Measurements from ENCODE around the gene SLC48A1. TPM values are rescaled to one million over a fixed set of nuclear protein-coding genes. Genes with fewer than 3 reads are reported as not detected.
"Not testable (repeated sequence)": the region's sequence is repeated elsewhere in the genome, so short reads cannot be mapped to it uniquely, and the experiment has no call there.

SLC48A1 gene
- total RNA-seq, 2 donors from 2014 or later, result 39.0 to 52.5 TPM

- Histone ChIP-seq H3K27ac (peak overlapping the region; percentile 83 to 93), H3K4me3 (peak overlapping the region; percentile 13 to 31), H3K27me3 (replicated peaks; ENCODE audit: insufficient read depth) (no peaks in the 10 kb centered on the region), H3K4me1 (replicated peaks) (peaks cover 29% of the 10 kb centered on the region), H3K9me3 (no peaks in the 10 kb centered on the region), H3K36me3 (no peaks in the 10 kb centered on the region)
- intact Hi-C loops (cut with DNase I), result loop anchor here (2.0 kb wide), 1 partner anchor 40 kb away; the partner anchor contains the start of gene SLC48A1
- TF ChIP-seq CTCF (IDR thresholded peaks at IDR 0.05), result no peak
- peak; percentile 58 for TF ChIP-seq POLR2AphosphoS5 (IDR thresholded peaks at IDR 0.05)
- DNase-seq (ENCODE audit: low spot score), result peak; percentile 86
- WGBS, result under 1% methylated on average over 37 of the region's 37 CpGs
Observed at GRCh38 chr12:47812797-47813510, 39.9 kb downstream of the SLC48A1 start.

GRCh38 chr12:47813511-47814196, 40.6 kb downstream of the SLC48A1 start:
- peaks cover 29% of the 10 kb centered on the region for H3K4me1 ChIP-seq (replicated peaks)
- WGBS, result 47% methylated on average over 9 of the region's 9 CpGs
- peak overlapping the region; percentile 13 to 31 for H3K4me3 ChIP-seq
- no peaks in the 10 kb centered on the region for H3K27me3 ChIP-seq (replicated peaks; ENCODE audit: insufficient read depth)
- peak overlapping the region; percentile 83 to 93 for H3K27ac ChIP-seq
- no peaks in the 10 kb centered on the region for H3K36me3 ChIP-seq
- no peak for TF ChIP-seq POLR2AphosphoS5 (IDR thresholded peaks at IDR 0.05)
- no peak for TF ChIP-seq CTCF (IDR thresholded peaks at IDR 0.05)
- TF ChIP-seq POLR2A (IDR thresholded peaks at IDR 0.05), result no peak
- H3K9me3 ChIP-seq, result no peaks in the 10 kb centered on the region
- intact Hi-C loops (cut with DNase I), result loop anchor here (2.0 kb wide), 1 partner anchor 41 kb away; the partner anchor contains the start of gene SLC48A1
- DNase-seq (ENCODE audit: low spot score), result no peak

- Histone ChIP-seq H3K9me3 (no peaks in the 10 kb centered on the region), H3K27me3 (replicated peaks; ENCODE audit: insufficient read depth) (no peaks in the 10 kb centered on the region), H3K36me3 (no peaks in the 10 kb centered on the region), H3K4me3 (no peak overlapping the region), H3K27ac (peak overlapping the region; percentile 83 to 93), H3K4me1 (replicated peaks) (peaks cover 25% of the 10 kb centered on the region)
- 53% methylated on average over 3 of the region's 3 CpGs for WGBS
- intact Hi-C loops (cut with DNase I), result no loop called here
- no peak for DNase-seq (ENCODE audit: low spot score)
- TF ChIP-seq POLR2A (IDR thresholded peaks at IDR 0.05) (no peak), POLR2AphosphoS5 (IDR thresholded peaks at IDR 0.05) (no peak), CTCF (IDR thresholded peaks at IDR 0.05) (no peak)
Observed at GRCh38 chr12:47814539-47815170, 41.6 kb downstream of the SLC48A1 start.

- H3K36me3 ChIP-seq; H3K27me3 ChIP-seq (replicated peaks; ENCODE audit: insufficient read depth); H3K9me3 ChIP-seq; H3K4me3 ChIP-seq; intact Hi-C loops (cut with DNase I); DNase-seq (ENCODE audit: low spot score): not testable (repeated sequence)
- Histone ChIP-seq H3K4me1 (replicated peaks) (peaks cover 20% of the 10 kb centered on the region), H3K27ac (peak overlapping the region; percentile 21 to 83)
- 80% methylated on average over 5 of the region's 5 CpGs for WGBS
Observed at GRCh38 chr12:47815447-47815846, 42.4 kb downstream of the SLC48A1 start.

All from prostate gland (tissue), 2 donors.